ENCODE data around the gene PLP2.

PLP2 gene

DNA sequence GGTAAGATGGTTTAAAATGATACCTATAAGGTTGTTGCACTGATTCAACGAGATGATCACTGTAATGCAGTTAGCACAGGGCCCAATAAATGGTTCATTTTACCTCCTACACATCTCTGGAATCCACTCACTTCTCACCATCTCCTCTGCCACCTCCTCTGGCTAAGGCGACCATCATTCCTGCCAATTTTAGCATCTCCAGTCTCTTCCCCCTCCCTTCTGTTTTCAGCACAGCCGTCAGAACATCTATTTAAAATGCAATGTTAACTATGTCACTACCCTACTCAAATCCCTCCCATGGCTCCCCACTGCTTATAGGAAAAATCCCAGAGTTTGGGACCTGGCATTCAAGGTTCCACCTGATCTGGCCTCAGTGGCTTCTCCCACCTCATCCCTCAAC is 31.8 kb downstream of the PLP2 start:
- H3K36me3 Mint-ChIP-seq, result no peaks in the 10 kb centered on the region
- no peak overlapping the region for H3K4me3 Mint-ChIP-seq
- H3K27ac Mint-ChIP-seq, result no peak overlapping the region
- peaks cover 11% of the 10 kb centered on the region for H3K4me1 Mint-ChIP-seq
- H3K9me3 Mint-ChIP-seq, result no peaks in the 10 kb centered on the region
- no peak for DNase-seq
- CTCF ChIA-PET, result no interaction called here
- peaks cover 19% of the 10 kb centered on the region for H3K27me3 Mint-ChIP-seq

DNA sequence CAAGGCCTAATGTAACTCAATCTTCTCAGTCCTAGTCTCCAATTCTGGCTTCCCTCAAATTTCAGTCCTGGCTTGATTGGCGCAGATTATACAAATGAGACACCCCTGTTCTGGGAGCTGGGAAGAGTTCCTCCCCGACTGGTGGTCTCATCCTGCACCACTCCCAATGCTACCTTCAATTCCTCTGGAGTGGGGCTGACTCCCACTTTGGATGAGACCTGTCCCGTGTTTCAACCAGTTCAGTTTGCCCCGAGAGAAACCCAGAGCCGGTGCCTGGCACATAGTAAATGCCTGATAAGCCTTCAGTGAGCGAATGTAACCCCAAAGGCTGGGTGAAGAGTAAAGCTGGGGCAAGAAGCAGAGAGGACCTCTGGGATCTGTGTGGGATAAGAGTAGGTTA is 32.3 kb downstream of the PLP2 start:
- Mint-ChIP-seq H3K4me1 (peaks cover 7% of the 10 kb centered on the region), H3K4me3 (no peak overlapping the region), H3K36me3 (no peaks in the 10 kb centered on the region), H3K9me3 (no peaks in the 10 kb centered on the region), H3K27ac (no peak overlapping the region), H3K27me3 (peaks cover 14% of the 10 kb centered on the region)
- no peak for DNase-seq
- CTCF ChIA-PET, result no interaction called here

DNA sequence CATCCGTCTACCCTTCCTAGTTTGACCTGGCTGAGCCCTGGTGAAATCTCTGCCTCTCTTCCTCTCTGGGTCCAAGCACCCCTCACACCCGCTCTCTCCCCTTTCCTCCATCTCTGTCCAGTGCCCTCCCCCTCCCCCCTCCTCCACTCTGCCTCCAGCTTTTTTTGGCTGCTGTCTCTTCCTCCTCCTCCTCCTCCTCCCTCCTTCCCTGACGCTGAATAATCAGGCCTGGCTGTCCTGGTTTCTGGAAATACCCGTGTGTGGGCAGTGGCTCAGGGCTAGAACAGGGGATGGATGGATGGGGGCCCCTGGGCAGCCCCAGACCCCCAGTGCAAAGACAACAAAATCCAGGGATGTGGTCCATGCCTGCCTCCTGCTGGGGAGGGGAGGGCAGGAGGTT is 33.0 kb downstream of the PLP2 start:
- DNase-seq, result no peak
- Mint-ChIP-seq H3K4me3 (no peak overlapping the region), H3K36me3 (no peaks in the 10 kb centered on the region), H3K9me3 (no peaks in the 10 kb centered on the region), H3K27me3 (peaks cover 14% of the 10 kb centered on the region), H3K27ac (no peak overlapping the region), H3K4me1 (peaks cover 5% of the 10 kb centered on the region)
- CTCF ChIA-PET, result no interaction called here

DNA sequence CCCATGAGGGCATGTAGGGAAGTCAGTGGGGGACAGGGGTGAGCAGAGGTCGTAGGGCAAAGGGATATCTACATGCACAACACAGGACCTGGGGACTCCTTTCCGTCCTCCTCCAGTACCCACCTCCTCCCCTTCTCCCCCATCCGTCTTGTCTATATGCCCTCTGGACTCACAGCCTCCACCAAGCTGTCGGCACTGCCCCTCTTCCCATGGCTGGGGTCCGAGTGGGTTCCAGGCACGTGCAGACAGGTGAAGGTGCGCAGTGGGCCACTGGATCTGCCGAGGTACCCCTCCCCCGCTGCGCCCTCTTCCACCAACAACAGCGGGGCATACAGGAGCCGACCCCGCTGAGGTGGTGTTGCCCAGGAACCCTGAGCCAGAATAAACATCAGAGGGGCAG is 33.7 kb downstream of the PLP2 start:
- Mint-ChIP-seq H3K36me3 (no peaks in the 10 kb centered on the region), H3K4me3 (no peak overlapping the region), H3K9me3 (no peaks in the 10 kb centered on the region), H3K4me1 (peaks cover 4% of the 10 kb centered on the region), H3K27ac (no peak overlapping the region), H3K27me3 (peaks cover 19% of the 10 kb centered on the region)
- no peak for DNase-seq
- CTCF ChIA-PET, result no interaction called here

DNA sequence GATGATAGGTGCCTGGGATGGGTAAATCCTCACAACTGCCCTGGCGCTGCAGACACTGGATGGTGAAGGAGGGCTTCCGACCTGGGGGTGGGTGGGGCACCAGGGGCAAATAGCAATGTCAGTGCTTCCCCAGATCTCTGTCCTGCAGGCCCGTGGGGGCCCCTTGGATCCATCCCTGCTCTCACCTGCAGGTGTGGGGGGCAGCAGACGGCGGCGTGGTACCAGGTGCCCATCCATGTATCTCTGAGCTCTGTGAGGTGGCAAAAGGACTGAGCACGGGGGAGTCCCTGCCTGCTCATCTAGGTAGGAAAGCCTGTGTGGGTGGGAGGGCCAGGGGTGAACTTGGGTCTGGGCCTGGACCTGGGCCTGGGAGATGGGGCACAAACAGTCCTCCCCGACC is 34.8 kb downstream of the PLP2 start:
- H3K9me3 Mint-ChIP-seq, result no peaks in the 10 kb centered on the region
- H3K27ac Mint-ChIP-seq, result no peak overlapping the region
- H3K4me1 Mint-ChIP-seq, result no peaks in the 10 kb centered on the region
- H3K36me3 Mint-ChIP-seq, result no peaks in the 10 kb centered on the region
- no peak overlapping the region for H3K4me3 Mint-ChIP-seq
- no peak for DNase-seq
- H3K27me3 Mint-ChIP-seq, result peaks cover 27% of the 10 kb centered on the region
- CTCF ChIA-PET, result no interaction called here

DNA sequence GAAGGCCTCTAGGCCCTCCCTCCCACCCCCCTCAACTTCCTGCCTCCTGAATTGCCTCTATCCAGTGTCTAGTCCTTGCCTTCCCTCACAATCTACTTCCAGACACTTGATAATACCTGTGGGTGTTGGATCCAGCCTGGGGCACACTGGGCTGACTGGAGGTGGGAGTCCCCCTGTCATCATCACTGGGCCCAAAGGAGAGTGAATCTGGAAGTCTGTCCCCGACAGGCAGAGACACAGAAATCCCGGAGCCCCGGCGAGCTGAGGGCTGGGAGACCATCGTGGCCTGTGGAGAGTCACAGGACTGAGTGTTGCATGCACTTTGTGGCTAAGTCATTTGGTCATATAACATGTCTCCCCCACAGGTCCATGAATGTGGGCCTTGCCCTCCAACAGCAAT is 36.7 kb downstream of the PLP2 start:
- no peak overlapping the region for H3K27ac Mint-ChIP-seq
- CTCF ChIA-PET, result interaction anchor here (1.7 kb wide), 1 partner anchor 16 kb away, joined by 6 read pairs; no protein-coding TSS in a partner anchor
- no peak for DNase-seq
- H3K27me3 Mint-ChIP-seq, result peaks cover 38% of the 10 kb centered on the region
- H3K4me1 Mint-ChIP-seq, result no peaks in the 10 kb centered on the region
- peaks cover 6% of the 10 kb centered on the region for H3K9me3 Mint-ChIP-seq
- H3K4me3 Mint-ChIP-seq, result no peak overlapping the region
- H3K36me3 Mint-ChIP-seq, result no peaks in the 10 kb centered on the region

DNA sequence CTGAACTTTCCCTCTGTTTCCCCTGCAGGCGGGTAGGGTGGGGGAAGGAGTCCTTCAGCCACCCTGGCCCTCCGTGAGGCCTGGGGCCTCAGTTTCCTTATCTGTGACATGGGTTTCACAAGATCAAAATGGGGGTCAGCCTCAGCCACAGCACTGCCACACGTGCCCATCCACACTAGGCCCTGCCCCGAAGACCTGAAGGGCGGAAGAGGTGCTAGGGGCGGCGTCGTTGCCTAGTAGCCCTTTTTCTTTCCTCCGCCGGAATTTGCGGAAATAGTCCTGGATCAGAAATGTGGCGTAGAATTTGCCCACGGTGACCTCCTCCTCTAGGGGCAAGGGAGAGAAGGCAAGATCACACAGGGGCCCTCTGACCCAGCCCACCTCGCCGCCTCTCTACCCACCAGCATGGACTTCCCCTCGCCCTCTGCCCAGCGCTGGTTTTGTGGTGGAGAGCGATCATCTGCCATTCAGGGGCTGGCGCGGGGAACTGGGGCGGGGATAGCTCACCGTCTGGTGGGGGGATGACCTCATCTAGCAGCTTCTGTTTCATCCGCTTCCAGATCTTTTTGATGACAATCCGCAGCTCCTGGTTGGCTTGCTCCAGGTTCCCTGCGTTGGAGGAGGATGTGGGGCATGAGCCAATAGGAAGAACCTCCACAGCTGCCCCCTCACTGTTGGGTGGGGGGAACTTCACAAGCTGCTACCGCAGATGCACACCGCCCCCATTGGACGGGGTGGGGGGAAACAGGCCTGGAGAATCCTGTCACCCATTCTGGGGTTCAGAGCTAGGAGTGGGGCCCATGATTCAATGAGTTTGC is 37.9 kb downstream of the PLP2 start:
- CTCF ChIA-PET, result no interaction called here
- Mint-ChIP-seq H3K27me3 (peaks cover 31% of the 10 kb centered on the region), H3K4me3 (no peak overlapping the region), H3K4me1 (no peaks in the 10 kb centered on the region), H3K9me3 (peaks cover 6% of the 10 kb centered on the region), H3K36me3 (no peaks in the 10 kb centered on the region), H3K27ac (no peak overlapping the region)
- DNase-seq, result peak; percentile 22

DNA sequence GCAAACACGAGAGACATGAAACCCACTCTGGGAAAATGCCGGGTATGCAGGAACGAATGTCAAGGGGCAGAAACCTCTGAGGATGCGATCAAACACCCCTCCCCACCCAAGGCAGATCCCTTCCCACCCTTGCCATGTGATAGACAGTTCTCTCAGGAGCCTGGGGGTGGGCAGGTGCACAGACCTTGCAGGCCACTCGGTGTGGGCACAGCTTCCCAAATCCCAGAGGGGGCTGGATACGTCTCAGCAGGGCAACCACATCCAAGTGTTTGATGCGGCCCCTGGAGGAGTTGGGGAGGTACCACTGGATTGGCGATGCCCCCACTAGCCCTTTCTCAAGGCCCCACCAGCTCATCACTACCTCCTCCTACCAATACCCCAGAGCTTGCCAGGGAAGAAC is 38.7 kb downstream of the PLP2 start:
- CTCF ChIA-PET, result no interaction called here
- Mint-ChIP-seq H3K4me1 (no peaks in the 10 kb centered on the region), H3K4me3 (no peak overlapping the region), H3K27ac (no peak overlapping the region), H3K36me3 (no peaks in the 10 kb centered on the region), H3K9me3 (peaks cover 6% of the 10 kb centered on the region), H3K27me3 (peaks cover 31% of the 10 kb centered on the region)
- DNase-seq, result no peak

DNA sequence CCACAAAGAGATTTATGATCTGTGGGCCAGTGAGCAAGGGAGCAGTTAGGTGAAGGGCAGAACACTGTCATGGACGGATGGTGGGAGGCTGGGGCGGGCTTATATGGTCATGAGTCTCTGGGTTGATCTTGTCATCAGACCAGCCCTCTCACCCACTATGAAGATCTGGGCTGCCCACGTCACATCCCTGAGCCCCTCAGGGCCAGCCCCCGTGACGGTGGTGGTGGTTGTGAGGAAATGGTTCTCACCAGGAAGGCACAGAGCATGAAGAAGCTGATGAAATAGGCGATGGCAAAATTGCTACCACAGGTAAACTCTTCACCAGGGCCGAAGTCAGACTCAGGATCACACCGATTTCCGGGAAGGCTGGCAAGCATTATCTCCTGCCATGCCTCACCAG is 39.4 kb downstream of the PLP2 start:
- Mint-ChIP-seq H3K4me1 (no peaks in the 10 kb centered on the region), H3K27ac (no peak overlapping the region), H3K36me3 (no peaks in the 10 kb centered on the region), H3K4me3 (no peak overlapping the region), H3K27me3 (peaks cover 35% of the 10 kb centered on the region), H3K9me3 (peaks cover 6% of the 10 kb centered on the region)
- no peak for DNase-seq
- CTCF ChIA-PET, result no interaction called here

DNA sequence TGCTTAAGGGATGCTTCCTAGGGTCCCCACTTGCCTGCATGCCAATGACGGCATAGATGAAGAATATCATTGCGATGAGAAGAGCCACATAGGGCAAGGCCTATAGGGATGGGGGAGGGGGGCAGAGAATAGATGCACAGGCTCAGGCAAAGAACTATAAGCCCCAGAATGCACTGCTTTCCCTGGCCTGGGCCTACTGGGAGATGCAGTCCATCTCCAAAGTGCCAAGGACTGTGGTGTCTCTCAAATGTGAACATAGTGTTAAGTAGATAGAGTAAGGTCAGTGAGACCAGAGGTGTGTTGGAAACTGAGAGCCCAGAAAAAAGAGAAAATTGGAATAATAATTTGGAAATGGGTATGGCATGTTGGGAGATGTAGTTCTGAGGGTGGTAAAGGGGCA is 40.5 kb downstream of the PLP2 start:
- H3K4me3 Mint-ChIP-seq, result no peak overlapping the region
- H3K27me3 Mint-ChIP-seq, result peaks cover 37% of the 10 kb centered on the region
- CTCF ChIA-PET, result no interaction called here

DNA sequence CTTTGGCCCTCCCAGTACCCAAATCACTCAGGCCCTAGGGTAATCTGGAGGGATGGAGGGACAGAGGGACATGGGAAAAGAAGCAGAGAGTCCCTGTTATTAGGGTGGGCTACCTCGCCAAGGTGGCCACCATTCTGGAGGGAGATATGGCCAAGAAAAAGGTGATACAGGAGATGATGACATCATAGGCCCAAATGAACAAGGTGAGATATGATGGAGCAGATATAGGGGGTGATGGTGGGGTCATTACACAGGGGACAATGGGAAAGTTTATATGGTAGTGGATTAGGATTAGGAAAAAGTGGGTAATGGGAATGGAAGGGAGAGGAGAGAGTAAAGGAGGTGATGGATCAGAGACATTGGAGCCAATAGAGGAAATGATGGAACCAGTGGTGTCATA is 41.2 kb downstream of the PLP2 start:
- Mint-ChIP-seq H3K4me1 (no peaks in the 10 kb centered on the region), H3K4me3 (no peak overlapping the region), H3K9me3 (peaks cover 6% of the 10 kb centered on the region), H3K27me3 (peaks cover 37% of the 10 kb centered on the region), H3K27ac (no peak overlapping the region), H3K36me3 (no peaks in the 10 kb centered on the region)
- no peak for DNase-seq
- CTCF ChIA-PET, result no interaction called here

More for the DNA sequence above, 40.5 kb downstream of the PLP2 start:
- H3K9me3 Mint-ChIP-seq, result peaks cover 6% of the 10 kb centered on the region
- H3K27ac Mint-ChIP-seq, result no peak overlapping the region
- H3K36me3 Mint-ChIP-seq, result no peaks in the 10 kb centered on the region
- DNase-seq, result no peak
- no peaks in the 10 kb centered on the region for H3K4me1 Mint-ChIP-seq

DNA sequence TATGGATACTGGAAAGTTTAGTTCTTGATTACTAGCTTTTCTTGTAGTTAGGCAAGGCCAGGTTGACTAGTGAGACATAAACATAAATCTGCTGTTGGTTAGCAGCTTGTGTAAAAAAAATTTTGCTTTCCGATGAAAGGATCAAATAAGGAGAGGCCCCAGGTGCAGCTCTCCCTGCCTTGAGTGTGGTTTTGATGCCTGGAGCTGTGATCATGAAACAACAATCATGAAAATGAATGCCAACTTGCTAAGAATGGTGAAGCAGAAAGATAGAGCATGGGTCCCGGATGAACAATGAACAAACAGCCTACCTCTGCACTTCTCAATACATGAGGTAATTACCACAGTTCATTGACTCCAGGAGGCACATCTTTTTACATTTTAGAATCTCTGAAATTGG is 42.7 kb downstream of the PLP2 start:
- DNase-seq, result no peak
- CTCF ChIA-PET, result no interaction called here
- H3K4me1 Mint-ChIP-seq, result no peaks in the 10 kb centered on the region
- H3K9me3 Mint-ChIP-seq, result peaks cover 6% of the 10 kb centered on the region
- no peak overlapping the region for H3K27ac Mint-ChIP-seq
- H3K4me3 Mint-ChIP-seq, result no peak overlapping the region
- H3K27me3 Mint-ChIP-seq, result peaks cover 37% of the 10 kb centered on the region
- H3K36me3 Mint-ChIP-seq, result no peaks in the 10 kb centered on the region

DNA sequence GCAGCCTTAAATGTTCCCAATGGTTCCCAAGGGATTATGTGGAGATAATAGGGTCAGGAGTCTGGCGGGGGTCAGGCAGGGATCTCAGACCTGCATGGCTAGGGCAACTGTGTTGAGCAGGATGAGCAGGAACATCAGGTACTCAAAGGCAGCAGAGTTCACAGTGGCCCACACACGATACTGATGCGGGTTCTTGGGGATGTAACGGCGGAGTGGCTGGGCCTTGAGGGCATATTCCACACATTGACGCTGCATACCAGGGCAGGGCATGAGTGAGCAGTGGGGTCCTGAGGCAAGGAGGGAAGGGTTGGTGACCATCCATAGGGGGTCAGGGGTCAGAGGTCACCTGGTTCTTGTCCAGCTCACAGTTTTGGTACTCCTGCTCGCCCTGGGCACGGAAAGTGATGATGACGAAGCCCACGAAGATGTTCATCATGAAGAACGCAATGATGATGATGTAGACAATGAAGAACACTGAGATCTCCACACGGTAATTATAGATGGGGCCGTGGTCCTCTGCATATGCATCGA is 43.4 kb downstream of the PLP2 start:
- Mint-ChIP-seq H3K27ac (no peak overlapping the region), H3K9me3 (peaks cover 6% of the 10 kb centered on the region), H3K36me3 (no peaks in the 10 kb centered on the region), H3K27me3 (peaks cover 33% of the 10 kb centered on the region), H3K4me1 (peaks cover 4% of the 10 kb centered on the region), H3K4me3 (no peak overlapping the region)
- CTCF ChIA-PET, result no interaction called here
- DNase-seq, result no peak

DNA sequence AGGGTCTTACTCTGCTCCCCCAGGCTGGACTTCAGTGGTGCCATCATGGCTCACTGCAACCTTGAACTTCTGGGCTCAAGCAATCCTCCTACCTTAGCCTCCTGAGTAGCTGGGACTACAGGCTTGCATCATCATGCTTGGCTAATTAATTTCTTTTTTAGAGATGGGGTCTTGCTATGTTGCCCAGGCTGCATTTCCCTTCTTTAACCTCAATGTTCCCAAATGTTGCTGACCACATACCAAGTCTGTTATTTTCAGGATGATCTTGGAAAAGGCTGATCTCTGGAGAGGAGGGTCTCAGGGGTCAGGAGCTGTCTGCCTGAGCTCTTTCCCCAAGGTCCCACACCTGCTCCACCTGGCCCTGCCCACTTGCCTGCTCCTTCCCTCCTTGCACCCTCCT is 48.4 kb downstream of the PLP2 start:
- Mint-ChIP-seq H3K4me3 (no peak overlapping the region), H3K9me3 (no peaks in the 10 kb centered on the region), H3K27me3 (peaks cover 41% of the 10 kb centered on the region), H3K4me1 (peaks cover 4% of the 10 kb centered on the region), H3K27ac (no peak overlapping the region), H3K36me3 (no peaks in the 10 kb centered on the region)
- CTCF ChIA-PET, result no interaction called here
- no peak for DNase-seq

DNA sequence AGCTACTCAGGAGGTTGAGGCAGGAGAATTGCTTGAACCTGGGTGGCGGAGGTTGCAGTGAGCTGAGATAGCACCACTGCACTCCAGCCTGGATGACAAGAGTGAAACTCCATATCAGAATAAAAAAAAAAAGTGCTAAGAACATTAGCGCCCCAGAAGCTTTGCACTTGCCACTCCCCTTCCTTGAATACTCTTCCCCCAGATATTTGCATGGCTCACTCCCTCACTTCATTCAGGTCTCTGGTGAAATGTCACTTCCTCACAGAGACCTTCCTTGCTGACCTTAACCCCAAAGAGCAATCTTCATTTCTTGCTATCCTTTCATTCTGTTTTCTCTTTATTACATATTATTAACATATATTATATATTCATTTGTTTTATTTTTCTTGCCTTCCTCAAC is 50.2 kb downstream of the PLP2 start:
- H3K27ac Mint-ChIP-seq, result no peak overlapping the region
- no peak for DNase-seq
- H3K4me3 Mint-ChIP-seq, result no peak overlapping the region
- peaks cover 4% of the 10 kb centered on the region for H3K4me1 Mint-ChIP-seq
- CTCF ChIA-PET, result no interaction called here
- no peaks in the 10 kb centered on the region for H3K9me3 Mint-ChIP-seq
- H3K27me3 Mint-ChIP-seq, result peaks cover 47% of the 10 kb centered on the region
- no peaks in the 10 kb centered on the region for H3K36me3 Mint-ChIP-seq

Measured in activated naive CD4-positive, alpha-beta T cell treated with anti-CD3 and anti-CD28 coated beads, Interleukin-2, amount 10 ng/mL, durations not matched to agents 7 days and 5 days (primary cell).